GM10266 (cell line): ENCODE data around the gene SLFN5.
"Not testable (repeated sequence)": the region's sequence is repeated elsewhere in the genome, so short reads cannot be mapped to it uniquely, and the experiment has no call there.

ENCODE experiments used
- DNase-seq: peaks from one replicate; pipeline ENCODE4 v3.0.0; 2012; ENCODE audit errors: extremely low spot score
- TF ChIP-seq, protein P1 (sequence below): IDR thresholded peaks from 2 replicates; pipeline ENCODE4 v1.5.1; 2012; ENCODE audit warnings: mild to moderate bottlenecking, low read depth; ENCODE audit not compliant: control insufficient read depth, insufficient read depth; ENCODE audit errors: missing control alignments

The SLFN5 gene

GRCh38 chr17:35214631-35215273 is 28.1 kb upstream of the SLFN5 start:
- TF ChIP-seq, protein P1, sequence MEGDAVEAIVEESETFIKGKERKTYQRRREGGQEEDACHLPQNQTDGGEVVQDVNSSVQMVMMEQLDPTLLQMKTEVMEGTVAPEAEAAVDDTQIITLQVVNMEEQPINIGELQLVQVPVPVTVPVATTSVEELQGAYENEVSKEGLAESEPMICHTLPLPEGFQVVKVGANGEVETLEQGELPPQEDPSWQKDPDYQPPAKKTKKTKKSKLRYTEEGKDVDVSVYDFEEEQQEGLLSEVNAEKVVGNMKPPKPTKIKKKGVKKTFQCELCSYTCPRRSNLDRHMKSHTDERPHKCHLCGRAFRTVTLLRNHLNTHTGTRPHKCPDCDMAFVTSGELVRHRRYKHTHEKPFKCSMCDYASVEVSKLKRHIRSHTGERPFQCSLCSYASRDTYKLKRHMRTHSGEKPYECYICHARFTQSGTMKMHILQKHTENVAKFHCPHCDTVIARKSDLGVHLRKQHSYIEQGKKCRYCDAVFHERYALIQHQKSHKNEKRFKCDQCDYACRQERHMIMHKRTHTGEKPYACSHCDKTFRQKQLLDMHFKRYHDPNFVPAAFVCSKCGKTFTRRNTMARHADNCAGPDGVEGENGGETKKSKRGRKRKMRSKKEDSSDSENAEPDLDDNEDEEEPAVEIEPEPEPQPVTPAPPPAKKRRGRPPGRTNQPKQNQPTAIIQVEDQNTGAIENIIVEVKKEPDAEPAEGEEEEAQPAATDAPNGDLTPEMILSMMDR, result no peak
- DNase-seq, result no peak

- TF ChIP-seq, protein P1, result no peak
These were observed 25.8 kb upstream of the SLFN5 start for GRCh38 chr17:35217107-35217506.

DNA sequence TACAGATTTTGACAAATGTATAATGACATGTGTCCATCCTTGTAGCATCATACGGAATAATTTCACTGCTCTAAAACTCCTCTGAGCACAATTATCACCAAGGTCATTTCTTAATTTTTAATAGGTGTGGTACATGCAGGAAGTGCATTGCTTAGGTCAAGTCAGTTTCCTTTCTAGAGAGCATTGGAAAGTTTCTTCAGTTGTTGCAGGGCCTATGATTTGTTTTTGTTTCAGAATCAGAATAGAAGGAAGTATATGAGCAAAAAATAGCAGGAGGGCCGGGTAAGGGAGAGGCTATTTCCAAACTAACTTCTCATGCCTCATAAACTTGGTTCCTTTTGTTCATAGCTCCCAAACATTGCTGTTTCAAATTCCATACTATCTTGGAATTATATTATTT is 24.0 kb upstream of the SLFN5 start:
- TF ChIP-seq, protein P1, result no peak
- DNase-seq, result peak; percentile 25

More at GRCh38 chr17:35217107-35217506, 25.8 kb upstream of the SLFN5 start:
- DNase-seq, result no peak

DNA sequence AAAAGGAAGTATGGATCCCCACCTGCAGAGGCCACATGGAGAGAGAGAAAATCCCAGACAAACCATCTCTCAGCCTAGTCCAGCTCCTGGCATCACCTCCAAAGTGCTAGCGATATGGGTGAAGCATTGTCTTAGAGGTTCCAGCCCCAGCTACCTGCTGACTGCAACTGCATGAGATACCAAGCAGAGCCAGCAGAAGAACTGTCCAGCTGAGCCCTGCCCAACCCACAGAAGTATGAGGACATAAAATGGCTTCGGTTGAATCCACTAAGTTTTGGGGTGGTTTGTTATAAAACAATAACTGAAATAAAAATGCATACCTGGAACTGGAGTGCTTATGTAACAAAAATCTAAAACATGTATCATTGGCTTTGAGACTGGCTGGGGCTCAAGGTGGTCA is 20.4 kb upstream of the SLFN5 start:
- TF ChIP-seq, protein P1, result no peak
- no peak for DNase-seq

DNA sequence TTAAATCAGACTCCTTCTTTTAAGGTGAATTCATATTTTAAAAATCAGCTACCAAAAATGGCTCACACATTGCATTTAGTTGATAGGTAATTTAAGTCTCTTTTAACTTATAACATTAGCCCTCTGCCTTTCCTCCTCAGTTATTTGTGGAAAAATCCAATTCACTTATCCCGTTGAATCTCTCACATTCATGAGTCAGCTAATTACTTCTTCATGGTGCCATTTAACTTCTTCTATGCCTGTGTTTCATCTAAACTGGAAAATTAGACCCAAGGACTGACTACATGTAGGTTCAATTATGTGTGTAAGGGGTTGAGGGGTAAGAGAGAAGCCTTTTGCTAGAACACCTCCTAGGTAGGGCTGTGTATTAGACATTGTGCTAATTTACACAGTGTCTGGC is 18.4 kb upstream of the SLFN5 start:
- TF ChIP-seq, protein P1, result no peak
- DNase-seq, result no peak

GRCh38 chr17:35227546-35227945 is 15.3 kb upstream of the SLFN5 start:
- no peak for DNase-seq
- TF ChIP-seq, protein P1, result no peak

DNA sequence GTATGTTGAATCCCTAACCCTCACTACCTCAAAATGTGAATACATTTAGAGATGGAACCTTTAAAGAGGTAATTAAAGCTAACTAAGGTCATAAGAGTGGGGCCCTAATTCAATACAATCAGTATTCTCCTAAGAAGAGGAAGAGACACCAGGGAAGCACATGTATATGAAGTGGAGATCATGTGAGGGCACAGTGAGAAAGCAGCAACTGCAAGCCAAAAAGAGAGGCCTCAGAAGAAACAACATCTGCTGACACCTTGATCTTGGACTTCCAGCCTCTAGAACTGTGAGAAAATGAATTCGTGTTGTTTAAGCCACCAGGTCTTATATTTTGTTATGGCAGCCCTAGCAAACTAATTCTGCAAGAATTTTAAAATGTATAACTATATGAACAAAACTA is 13.2 kb upstream of the SLFN5 start:
- TF ChIP-seq, protein P1, result no peak
- DNase-seq, result no peak

DNA sequence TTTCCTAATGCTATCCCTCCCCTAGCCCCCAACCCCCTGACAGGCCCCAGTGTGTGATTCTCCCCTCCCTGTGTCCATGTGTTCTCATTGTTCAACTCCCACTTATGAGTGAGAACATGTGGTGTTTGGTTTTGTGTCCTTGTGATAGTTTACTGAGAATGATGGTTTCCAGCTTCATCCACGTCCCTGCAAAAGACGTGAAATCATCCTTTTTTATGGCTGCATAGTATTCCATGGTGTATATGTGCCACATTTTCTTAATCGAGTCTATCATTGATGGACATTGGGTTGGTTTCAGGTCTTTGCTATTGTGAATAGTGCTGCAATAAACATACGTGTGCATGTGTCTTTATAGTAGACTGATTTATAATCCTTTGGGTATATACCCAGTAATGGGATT is 8.6 kb upstream of the SLFN5 start:
- DNase-seq, result not testable (repeated sequence)
